Measurements from ENCODE around the gene KCNJ6. TPM values are rescaled to one million over a fixed set of nuclear protein-coding genes. Genes with fewer than 3 reads are reported as not detected.

KCNJ6 gene
- total RNA-seq, 2 experiments from 2014 or later, result not detected

DNA sequence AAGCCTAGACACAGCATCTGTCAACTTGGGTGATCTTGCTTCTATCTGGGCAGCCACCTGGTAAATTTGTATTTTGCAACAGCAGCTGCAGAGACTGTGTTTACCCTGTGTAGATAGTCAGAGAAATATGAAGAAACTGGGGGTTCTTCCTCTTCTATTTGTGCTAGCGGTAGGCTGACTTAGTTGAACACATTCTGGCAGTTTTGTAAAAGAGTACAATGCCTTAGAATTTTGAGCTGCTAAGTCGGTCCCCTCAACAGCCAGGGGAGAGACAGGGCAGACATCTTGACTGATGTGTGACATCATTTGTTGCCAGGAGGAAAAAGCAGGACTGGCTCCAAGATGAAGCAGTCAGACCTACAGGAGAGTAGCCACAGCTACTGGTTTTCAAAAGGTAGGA lies 53.7 kb downstream of the KCNJ6 start:
- Mint-ChIP-seq H3K4me1 (no peaks in the 10 kb centered on the region), H3K4me3 (no peak overlapping the region), H3K27ac (no peak overlapping the region), H3K27me3 (peaks cover 10% of the 10 kb centered on the region), H3K9me3 (no peaks in the 10 kb centered on the region), H3K36me3 (no peaks in the 10 kb centered on the region)
- no peak for DNase-seq

DNA sequence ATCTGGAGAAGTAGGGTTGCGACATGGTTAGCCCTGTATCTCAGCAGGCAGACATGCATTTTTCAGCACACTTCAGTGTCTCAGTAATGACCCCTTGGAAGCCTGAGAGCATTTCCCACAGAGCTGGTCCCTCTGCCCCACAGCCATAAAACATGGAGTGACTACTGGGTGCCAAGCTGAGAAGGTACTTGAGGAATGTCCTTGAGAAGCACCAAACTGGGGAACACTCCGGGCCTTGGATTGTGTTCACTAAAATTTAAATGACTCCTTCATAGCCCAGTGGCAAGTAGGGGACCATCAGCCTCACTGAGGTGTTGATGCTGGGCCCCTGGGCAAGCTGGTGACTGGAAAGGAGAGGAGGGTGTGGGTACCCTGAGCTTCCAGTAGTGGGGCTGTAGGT lies 54.7 kb downstream of the KCNJ6 start:
- Mint-ChIP-seq H3K27me3 (peaks cover 10% of the 10 kb centered on the region), H3K36me3 (no peaks in the 10 kb centered on the region), H3K4me3 (no peak overlapping the region), H3K27ac (no peak overlapping the region), H3K4me1 (no peaks in the 10 kb centered on the region), H3K9me3 (no peaks in the 10 kb centered on the region)
- DNase-seq, result no peak

DNA sequence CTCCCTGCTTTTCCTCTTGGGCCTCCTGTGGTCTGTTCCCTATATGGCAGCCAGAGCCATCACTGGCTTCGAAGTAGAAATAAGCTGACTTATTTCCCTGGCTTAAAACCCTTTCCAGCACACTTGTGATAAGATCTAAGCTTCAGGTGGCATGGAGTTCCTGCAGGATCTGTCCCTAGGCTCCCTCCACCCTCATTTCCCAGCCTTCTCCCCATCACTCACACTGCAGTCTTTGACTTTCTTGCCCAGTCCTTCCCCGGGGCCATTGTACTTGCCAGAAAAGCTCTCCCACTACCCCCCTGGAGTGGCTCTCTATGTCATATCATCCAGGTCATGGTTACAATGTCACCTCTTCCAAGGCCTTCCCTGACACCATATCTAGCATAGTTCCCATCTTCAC lies 55.8 kb downstream of the KCNJ6 start:
- H3K9me3 Mint-ChIP-seq, result no peaks in the 10 kb centered on the region
- no peak overlapping the region for H3K4me3 Mint-ChIP-seq
- H3K27ac Mint-ChIP-seq, result no peak overlapping the region
- H3K27me3 Mint-ChIP-seq, result peaks cover 10% of the 10 kb centered on the region
- no peaks in the 10 kb centered on the region for H3K36me3 Mint-ChIP-seq
- no peaks in the 10 kb centered on the region for H3K4me1 Mint-ChIP-seq
- no peak for DNase-seq

DNA sequence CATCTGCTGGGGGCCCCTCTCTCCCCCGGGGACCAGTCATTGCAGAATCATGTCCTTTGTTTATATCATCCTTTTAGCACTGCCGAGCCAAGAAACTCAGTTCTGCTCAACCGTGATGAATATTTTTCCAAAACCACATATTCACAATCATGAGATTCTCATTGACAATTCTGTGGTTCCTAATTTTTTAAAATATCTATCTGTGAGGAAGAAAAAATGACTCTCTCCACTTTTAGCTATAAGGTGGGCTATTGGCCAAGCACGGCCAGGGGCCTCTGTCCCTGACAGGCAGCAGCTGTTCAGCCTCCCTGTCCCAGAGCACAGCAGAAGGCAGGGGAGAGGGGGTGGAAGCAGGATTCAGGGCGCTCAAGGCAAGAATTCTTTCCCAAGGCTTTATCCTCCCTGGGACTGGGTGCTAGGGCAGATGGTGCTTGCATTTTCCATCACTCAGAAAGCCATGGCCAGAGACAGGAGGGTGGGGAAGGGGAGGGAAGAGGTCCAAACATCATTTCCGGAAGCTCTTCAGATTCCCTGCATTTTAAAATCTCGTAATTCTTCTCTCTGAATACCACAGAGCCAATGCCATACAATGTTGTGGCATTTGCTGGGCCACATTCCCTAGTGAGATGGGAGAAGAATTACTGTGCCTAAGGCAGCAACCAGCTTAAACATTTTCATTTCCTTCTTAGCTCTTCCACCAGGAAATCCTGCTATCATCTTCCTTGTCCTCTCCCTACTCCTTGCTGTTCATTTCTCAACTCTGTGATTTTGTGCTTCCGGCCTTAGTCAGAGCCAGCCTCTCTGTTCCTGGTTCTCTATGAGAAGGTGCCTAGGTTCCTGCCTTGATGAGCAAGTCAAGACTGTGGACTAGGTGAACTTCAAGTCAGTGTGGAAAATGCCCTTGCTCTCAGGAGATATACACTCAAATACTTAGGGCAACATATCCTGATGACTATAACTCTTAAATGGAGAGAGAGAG lies 60.3 kb downstream of the KCNJ6 start:
- peaks cover 12% of the 10 kb centered on the region for H3K9me3 Mint-ChIP-seq
- H3K36me3 Mint-ChIP-seq, result no peaks in the 10 kb centered on the region
- no peak overlapping the region for H3K4me3 Mint-ChIP-seq
- H3K27ac Mint-ChIP-seq, result no peak overlapping the region
- DNase-seq, result no peak
- peaks cover 19% of the 10 kb centered on the region for H3K27me3 Mint-ChIP-seq
- H3K4me1 Mint-ChIP-seq, result no peaks in the 10 kb centered on the region

DNA sequence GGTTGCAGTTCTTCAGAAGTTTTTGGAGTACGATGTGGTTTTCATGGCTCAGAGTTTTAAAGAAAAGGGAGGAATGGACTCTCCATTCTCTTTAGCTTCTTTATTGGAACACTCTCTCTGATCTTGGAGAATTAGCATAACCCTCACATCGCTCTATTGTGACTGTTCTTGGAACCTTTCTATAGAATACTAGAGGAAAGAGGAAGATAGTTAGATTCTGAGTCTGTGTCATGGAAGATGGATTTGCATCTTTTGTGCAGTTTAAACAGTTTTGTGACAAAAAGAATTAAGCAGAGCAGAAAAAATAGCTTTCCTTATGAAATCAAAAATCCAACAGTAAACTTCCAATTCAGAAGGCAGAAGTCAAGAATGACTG lies 61.0 kb downstream of the KCNJ6 start:
- no peak for DNase-seq
- Mint-ChIP-seq H3K4me1 (no peaks in the 10 kb centered on the region), H3K9me3 (peaks cover 12% of the 10 kb centered on the region), H3K4me3 (no peak overlapping the region), H3K27me3 (peaks cover 19% of the 10 kb centered on the region), H3K27ac (no peak overlapping the region), H3K36me3 (no peaks in the 10 kb centered on the region)

DNA sequence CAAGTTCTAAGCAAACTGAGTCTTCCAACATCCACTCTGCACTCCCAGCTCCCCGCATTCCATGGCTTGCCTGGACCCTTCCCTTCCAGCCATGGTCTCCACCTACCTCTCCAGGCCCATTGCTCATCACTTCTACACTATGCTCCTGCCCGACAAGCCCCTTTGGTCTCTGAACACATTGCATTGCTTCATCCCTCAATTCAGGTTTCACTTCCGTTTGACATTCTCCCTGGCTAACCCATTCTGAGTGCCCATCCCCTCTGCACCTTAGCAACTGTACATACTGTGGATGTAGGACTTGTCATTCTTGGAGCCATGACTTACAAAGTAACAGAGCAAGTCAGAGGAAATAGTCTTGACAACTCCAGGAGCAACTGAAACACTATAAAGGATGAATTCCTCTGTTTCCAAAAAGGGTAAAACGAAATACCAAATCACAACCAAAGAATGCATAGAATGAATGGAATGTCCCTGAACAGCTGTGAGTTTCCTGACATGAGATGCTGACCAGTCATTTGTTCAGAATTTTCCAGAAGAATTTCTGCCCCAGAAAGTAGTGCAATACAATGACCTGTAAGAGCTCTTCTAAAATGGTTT lies 66.7 kb downstream of the KCNJ6 start:
- Mint-ChIP-seq H3K4me3 (no peak overlapping the region), H3K27me3 (peaks cover 9% of the 10 kb centered on the region), H3K27ac (no peak overlapping the region), H3K4me1 (no peaks in the 10 kb centered on the region), H3K36me3 (no peaks in the 10 kb centered on the region), H3K9me3 (peaks cover 12% of the 10 kb centered on the region)
- DNase-seq, result no peak

DNA sequence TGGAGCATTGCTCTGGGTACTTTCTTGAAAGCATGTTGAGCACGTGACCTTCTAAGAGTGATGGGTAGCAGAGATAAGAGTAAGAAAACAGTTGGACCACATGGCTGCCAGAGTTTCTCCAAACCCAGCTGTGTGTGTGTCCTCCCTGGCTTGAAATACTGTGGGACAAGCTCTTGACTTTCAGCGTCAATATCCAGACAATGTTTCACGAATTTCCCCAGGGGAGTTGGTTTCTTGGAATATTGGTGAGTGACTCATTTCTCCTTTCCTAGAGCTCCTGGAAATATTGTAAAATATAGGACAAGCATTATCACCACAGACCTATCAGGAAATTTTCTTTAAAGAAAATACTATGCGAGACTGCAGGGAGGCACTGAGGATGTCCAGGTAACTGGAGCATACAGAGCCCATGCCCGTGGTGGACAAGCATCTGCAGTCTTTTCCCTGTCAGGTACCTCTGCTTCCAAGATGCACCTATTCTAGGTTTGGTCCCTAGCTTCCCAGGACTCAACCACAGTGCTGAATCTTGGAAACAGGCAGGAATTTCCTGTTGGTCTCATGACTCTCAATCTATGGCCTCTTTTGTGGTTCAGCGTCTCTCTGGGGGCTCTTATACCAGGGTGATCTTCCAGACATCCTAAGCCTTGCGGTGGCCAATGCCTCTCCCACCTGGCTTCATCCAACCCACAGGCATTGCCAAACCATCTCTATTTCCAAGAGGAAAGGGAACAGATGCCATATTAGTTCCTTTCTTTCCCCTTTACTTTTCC lies 67.4 kb downstream of the KCNJ6 start:
- H3K27me3 Mint-ChIP-seq, result peaks cover 9% of the 10 kb centered on the region
- H3K36me3 Mint-ChIP-seq, result no peaks in the 10 kb centered on the region
- H3K4me1 Mint-ChIP-seq, result no peaks in the 10 kb centered on the region
- peaks cover 10% of the 10 kb centered on the region for H3K9me3 Mint-ChIP-seq
- H3K4me3 Mint-ChIP-seq, result no peak overlapping the region
- no peak overlapping the region for H3K27ac Mint-ChIP-seq
- no peak for DNase-seq

DNA sequence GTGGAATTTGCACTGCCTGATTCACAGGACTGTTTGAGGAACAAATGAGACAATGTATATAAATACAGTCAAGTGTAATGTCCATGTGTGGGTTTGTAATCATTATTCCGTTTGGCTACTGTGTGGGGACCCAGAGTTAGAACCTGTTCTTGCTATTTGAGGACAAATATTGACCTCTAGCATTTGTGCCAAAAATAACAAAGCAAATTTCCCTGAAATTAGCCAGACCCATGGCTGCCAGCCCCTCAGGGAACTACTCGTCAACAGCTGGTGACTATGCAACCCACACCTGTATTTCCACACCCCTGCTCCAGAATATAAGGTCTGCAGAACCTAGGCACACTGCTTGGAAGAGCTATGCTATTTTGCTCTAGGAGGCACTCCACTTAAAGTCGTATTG lies 70.7 kb downstream of the KCNJ6 start:
- Mint-ChIP-seq H3K27me3 (peaks cover 4% of the 10 kb centered on the region), H3K4me1 (no peaks in the 10 kb centered on the region), H3K4me3 (no peak overlapping the region), H3K36me3 (no peaks in the 10 kb centered on the region), H3K9me3 (no peaks in the 10 kb centered on the region), H3K27ac (no peak overlapping the region)
- no peak for DNase-seq

DNA sequence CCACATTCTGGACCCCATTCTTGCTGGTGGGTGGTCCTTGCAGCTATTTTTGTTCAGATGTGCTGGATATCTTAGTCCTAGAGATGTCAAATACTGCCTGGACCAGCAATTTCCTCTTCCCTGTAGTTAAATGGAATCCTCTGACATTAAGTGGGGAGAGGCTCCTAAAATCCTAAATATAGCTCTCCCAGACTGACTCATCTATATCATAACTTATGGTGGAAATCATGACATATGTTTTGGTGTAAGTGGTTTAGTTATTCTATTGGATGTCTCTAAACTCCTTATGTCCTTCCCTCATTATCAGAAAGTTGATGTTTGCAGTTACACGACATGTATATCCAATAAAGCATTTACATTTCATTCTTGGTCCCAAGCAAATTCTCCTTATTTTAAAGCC lies 73.1 kb downstream of the KCNJ6 start:
- H3K9me3 Mint-ChIP-seq, result no peaks in the 10 kb centered on the region
- H3K27ac Mint-ChIP-seq, result no peak overlapping the region
- no peaks in the 10 kb centered on the region for H3K27me3 Mint-ChIP-seq
- no peak for DNase-seq
- no peaks in the 10 kb centered on the region for H3K4me1 Mint-ChIP-seq
- H3K4me3 Mint-ChIP-seq, result no peak overlapping the region
- H3K36me3 Mint-ChIP-seq, result no peaks in the 10 kb centered on the region

DNA sequence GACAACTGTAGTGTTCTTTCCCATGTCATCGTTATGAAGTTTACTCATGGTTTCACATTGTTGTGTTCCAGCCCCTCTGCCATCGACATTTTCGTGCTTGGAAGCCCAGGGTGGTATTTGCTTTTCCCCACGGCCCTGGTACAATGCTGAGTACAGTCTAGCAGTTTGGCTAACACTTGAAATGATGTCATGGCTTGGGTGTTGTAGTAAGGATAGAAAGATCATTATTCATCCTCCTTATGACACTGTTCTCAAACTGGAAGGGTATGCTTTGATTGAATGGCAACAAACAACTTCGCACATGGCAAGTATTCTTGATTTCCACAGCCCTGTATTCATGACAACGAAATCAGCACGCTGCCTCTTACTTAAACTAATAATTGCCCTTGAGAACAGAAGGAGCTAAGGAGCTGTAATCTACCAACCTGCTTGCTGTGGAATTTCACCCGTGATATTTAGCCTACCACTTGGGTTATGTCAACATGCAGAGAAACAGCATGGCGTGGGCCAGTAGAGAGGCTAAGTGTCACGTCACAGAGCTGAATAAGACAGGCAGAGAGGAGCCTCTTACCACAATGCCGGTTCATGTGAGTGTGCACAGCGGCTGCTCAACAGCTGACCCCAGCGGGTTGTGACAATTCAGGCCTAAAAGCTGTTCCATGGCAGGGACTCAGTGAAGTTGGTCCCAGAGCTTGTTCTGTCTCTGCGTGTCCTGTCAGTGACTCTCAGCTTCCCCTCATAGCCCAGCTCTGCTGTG lies 73.9 kb downstream of the KCNJ6 start:
- DNase-seq, result no peak
- H3K27me3 Mint-ChIP-seq, result no peaks in the 10 kb centered on the region
- H3K4me3 Mint-ChIP-seq, result no peak overlapping the region
- no peaks in the 10 kb centered on the region for H3K36me3 Mint-ChIP-seq
- no peaks in the 10 kb centered on the region for H3K9me3 Mint-ChIP-seq
- H3K27ac Mint-ChIP-seq, result no peak overlapping the region
- H3K4me1 Mint-ChIP-seq, result no peaks in the 10 kb centered on the region

DNA sequence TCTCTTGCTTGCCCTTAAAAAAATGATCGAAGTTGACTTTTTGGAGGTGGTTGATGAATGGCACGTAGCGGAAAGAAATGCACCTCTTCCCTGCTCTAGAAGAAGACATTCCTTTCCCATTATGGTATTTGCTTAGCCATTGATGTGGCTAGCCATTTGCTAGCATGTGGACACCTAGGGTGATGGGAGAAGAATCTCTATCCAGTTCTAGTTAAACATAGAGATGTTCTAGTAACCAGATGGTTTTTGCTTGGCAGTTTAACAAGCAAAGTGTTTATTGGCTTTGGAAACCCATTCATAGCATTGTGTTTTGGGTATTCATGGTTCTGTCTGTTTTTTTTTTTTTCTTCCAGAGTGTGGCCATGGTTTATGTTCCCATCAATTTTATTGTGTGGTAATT lies 78.9 kb downstream of the KCNJ6 start:
- Mint-ChIP-seq H3K4me3 (no peak overlapping the region), H3K36me3 (no peaks in the 10 kb centered on the region), H3K9me3 (no peaks in the 10 kb centered on the region), H3K27ac (no peak overlapping the region), H3K27me3 (peaks cover 5% of the 10 kb centered on the region), H3K4me1 (no peaks in the 10 kb centered on the region)
- no peak for DNase-seq

DNA sequence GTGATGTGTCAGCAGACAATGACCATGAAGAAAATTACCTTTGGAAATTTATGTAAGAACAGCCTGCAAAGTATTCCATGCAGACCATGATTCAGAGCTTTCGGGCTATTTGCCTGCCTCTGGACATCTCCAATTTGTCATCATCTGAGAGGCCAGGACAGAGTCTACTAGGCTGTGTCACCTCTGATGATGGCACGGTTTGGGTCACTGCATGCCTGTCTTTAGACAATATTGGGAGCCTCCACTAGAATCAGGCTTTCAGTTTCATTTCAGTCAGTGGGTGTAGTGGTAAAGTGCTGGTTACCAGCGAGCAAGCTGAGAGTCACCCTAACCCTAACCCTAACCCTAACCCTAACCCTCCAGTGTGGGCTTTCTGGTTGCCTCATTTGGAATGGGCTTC lies 80.8 kb downstream of the KCNJ6 start:
- Mint-ChIP-seq H3K27ac (no peak overlapping the region), H3K4me3 (no peak overlapping the region), H3K9me3 (no peaks in the 10 kb centered on the region), H3K4me1 (no peaks in the 10 kb centered on the region), H3K27me3 (peaks cover 5% of the 10 kb centered on the region), H3K36me3 (no peaks in the 10 kb centered on the region)
- DNase-seq, result no peak

DNA sequence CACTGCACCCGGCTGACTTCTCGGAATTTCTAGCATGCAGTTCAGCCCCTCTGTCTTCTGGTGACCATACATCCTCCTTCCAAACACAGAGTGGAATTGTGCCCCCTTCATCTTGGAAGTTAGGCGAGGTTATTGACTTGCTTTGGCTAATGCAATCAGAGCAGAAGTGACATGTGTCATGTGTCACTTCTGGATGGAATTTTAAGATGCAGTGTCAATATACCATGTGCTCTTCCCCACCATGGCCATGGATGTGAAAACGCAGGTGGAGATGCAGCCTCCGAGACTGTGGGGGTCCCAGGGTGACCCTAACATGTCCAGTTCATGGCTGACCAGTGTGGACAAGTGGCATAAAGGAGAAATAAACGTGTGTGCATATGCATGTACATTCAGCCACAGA lies 83.0 kb downstream of the KCNJ6 start:
- no peaks in the 10 kb centered on the region for H3K4me1 Mint-ChIP-seq
- peaks cover 5% of the 10 kb centered on the region for H3K27me3 Mint-ChIP-seq
- no peaks in the 10 kb centered on the region for H3K36me3 Mint-ChIP-seq
- no peak for DNase-seq
- H3K4me3 Mint-ChIP-seq, result no peak overlapping the region
- H3K27ac Mint-ChIP-seq, result no peak overlapping the region
- H3K9me3 Mint-ChIP-seq, result no peaks in the 10 kb centered on the region

DNA sequence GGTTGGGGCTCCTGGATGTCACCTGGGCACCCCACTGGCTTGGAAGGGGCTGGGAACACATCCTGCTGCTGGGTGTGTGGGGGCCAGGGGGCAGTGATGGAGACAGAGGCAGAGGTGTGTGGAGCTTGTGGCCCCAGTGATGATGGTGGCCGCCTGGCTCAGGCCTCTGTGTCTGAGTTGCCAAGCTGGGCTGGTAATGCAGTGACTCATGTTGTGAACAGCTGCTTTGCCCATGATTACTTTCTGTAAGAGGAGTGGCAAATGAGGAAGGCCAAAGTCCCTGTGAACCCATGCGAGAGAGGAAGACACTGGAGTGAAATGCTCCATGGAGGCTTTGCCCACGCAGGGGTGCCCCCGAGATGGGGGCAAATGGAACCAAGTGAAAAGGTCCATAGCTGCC lies 86.8 kb downstream of the KCNJ6 start:
- no peak for DNase-seq
- Mint-ChIP-seq H3K27me3 (peaks cover 5% of the 10 kb centered on the region), H3K4me1 (no peaks in the 10 kb centered on the region), H3K9me3 (no peaks in the 10 kb centered on the region), H3K36me3 (no peaks in the 10 kb centered on the region), H3K4me3 (no peak overlapping the region), H3K27ac (no peak overlapping the region)

DNA sequence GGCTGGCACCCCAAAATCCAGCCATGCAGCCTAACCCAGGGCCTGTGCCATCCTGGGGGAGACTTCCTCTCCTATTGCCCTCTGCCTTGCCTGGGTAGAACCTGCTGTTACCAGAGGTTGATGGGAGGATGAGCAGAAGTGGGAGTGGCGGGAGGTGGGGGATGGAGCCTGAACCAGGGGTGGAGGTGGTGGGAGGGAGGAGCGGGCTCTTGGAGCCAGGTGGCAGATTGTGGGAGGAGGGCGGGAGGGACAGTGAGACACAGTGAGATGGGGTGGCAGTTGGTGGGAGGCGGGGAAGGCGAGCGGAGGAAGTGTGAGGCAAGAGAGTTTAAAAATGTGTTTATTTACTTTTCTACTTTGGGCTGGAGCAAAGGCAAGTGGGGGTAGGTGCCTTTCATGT lies 87.3 kb downstream of the KCNJ6 start:
- no peaks in the 10 kb centered on the region for H3K4me1 Mint-ChIP-seq
- peaks cover 2% of the 10 kb centered on the region for H3K27me3 Mint-ChIP-seq
- H3K27ac Mint-ChIP-seq, result no peak overlapping the region
- H3K9me3 Mint-ChIP-seq, result no peaks in the 10 kb centered on the region
- no peak overlapping the region for H3K4me3 Mint-ChIP-seq
- DNase-seq, result no peak
- H3K36me3 Mint-ChIP-seq, result no peaks in the 10 kb centered on the region
